Activated naive CD8-positive, alpha-beta T cell treated with anti-CD3 and anti-CD28 coated beads, Interleukin-2, amount 10 ng/mL, durations not matched to agents 7 days and 5 days (primary cell): ENCODE data around the gene UTP14A. TPM values are rescaled to one million over a fixed set of nuclear protein-coding genes. Genes with fewer than 3 reads are reported as not detected.

Experiments used
- total RNA-seq, 2 experiments: library from RNA; stranded (reverse); gene quantifications; one replicate each; pipeline ENCODE4 v1.2.3, GENCODE V29; 2021

The UTP14A gene
- total RNA-seq, 2 experiments from 2014 or later: 20.8 to 21.0 TPM

Other genes with a start within 250 kb of the UTP14A start
- gene XPNPEP2, start 167.2 kb upstream of the UTP14A start, total RNA-seq: under 1 TPM; 0.65 to 0.67 TPM
- 100 to 1,000 TPM; 239 to 241 TPM for gene SASH3, start 126.2 kb upstream of the UTP14A start, total RNA-seq
- 1 to 10 TPM; 5.7 to 6.7 TPM for gene ZDHHC9, start 62.3 kb upstream of the UTP14A start, total RNA-seq
- 10 to 100 TPM; 14.3 to 15.4 TPM for gene BCORL1, start 76.5 kb downstream of the UTP14A start, total RNA-seq
- 10 to 100 TPM; 38.4 to 41.0 TPM for gene ELF4, start 204.3 kb downstream of the UTP14A start, total RNA-seq